Neuronal stem cell (in vitro differentiated cells): ENCODE data around the gene BLOC1S5.
"Not testable (repeated sequence)": the region's sequence is repeated elsewhere in the genome, so short reads cannot be mapped to it uniquely, and the experiment has no call there.

Source experiments
- DNase-seq: peaks from one replicate; pipeline ENCODE4 v3.0.0-alpha.2; 2013; ENCODE audit warnings: low spot score
- H2AFZ ChIP-seq: one replicate; pipeline ENCODE4 v1.6.1; 2013; ENCODE audit warnings: mild to moderate bottlenecking, low read length, inconsistent platforms
- H2AK5ac ChIP-seq: 2 replicates; pipeline ENCODE4 v1.6.1; 2013; ENCODE audit warnings: low read depth, mild to moderate bottlenecking, inconsistent platforms, low read length, moderate library complexity, mixed read lengths
- H2BK120ac ChIP-seq: 2 replicates; pipeline ENCODE4 v1.6.1; 2013; ENCODE audit warnings: low read depth, mild to moderate bottlenecking, inconsistent platforms, low read length, moderate library complexity, mixed read lengths
- H2BK12ac ChIP-seq: one replicate; pipeline ENCODE4 v1.6.1; 2013; ENCODE audit warnings: low read length, inconsistent platforms
- H2BK15ac ChIP-seq: 2 replicates; pipeline ENCODE4 v1.6.1; 2013; ENCODE audit warnings: mild to moderate bottlenecking, low read length, inconsistent platforms, mixed read lengths
- H2BK5ac ChIP-seq: one replicate; pipeline ENCODE4 v1.6.1; 2013; ENCODE audit warnings: inconsistent platforms, mild to moderate bottlenecking, low read length, moderate library complexity
- H3K14ac ChIP-seq: one replicate; pipeline ENCODE4 v1.6.1; 2013; ENCODE audit warnings: low read length, inconsistent platforms
- H3K18ac ChIP-seq: 2 replicates; pipeline ENCODE4 v1.6.1; 2013; ENCODE audit warnings: low read length, inconsistent platforms
- H3K23ac ChIP-seq: 2 replicates; pipeline ENCODE4 v1.6.1; 2013; ENCODE audit warnings: low read depth, mild to moderate bottlenecking, mixed read lengths, low read length, inconsistent platforms; ENCODE audit not compliant: poor library complexity
- H3K27ac ChIP-seq: replicated peaks from 3 replicates; pipeline ENCODE4 v1.5.1; 2013; ENCODE audit warnings: low read length, inconsistent platforms
- H3K27me3 ChIP-seq, 3 experiments: 2 replicates each; pipeline ENCODE4 v1.6.1; 2013; ENCODE audit warnings: low read length in 3 of 3, mild to moderate bottlenecking in 2 of 3, inconsistent platforms in 1 of 3, low read depth in 1 of 3, mixed read lengths in 1 of 3, moderate library complexity in 1 of 3; ENCODE audit not compliant: control insufficient read depth in 3 of 3, insufficient read depth in 3 of 3
- H3K36me3 ChIP-seq, 2 donors: replicated peaks in 1 of 2; 2 replicates each; pipeline ENCODE4 v1.6.1; 2013; ENCODE audit warnings: low read length in 2 of 2; ENCODE audit not compliant: control insufficient read depth in 2 of 2, insufficient read depth in 2 of 2
- H3K4ac ChIP-seq: 2 replicates; pipeline ENCODE4 v1.6.1; 2013; ENCODE audit warnings: inconsistent platforms, mild to moderate bottlenecking, low read length, moderate library complexity
- H3K4me1 ChIP-seq, 2 donors: 1 replicate in 1 of 2; 2 replicates in 1 of 2; pipeline ENCODE4 v1.6.1; 2013; ENCODE audit warnings: low read length in 2 of 2, low read depth in 1 of 2; ENCODE audit not compliant: control insufficient read depth in 2 of 2, insufficient read depth in 1 of 2
- H3K4me2 ChIP-seq: one replicate; pipeline ENCODE4 v1.6.1; 2013; ENCODE audit warnings: mild to moderate bottlenecking, low read length, inconsistent platforms; ENCODE audit not compliant: insufficient read depth, poor library complexity, severe bottlenecking
- H3K4me3 ChIP-seq, 2 donors: 2 replicates each; pipeline ENCODE4 v1.5.1; 2013; ENCODE audit warnings: low read length in 2 of 2, mild to moderate bottlenecking in 2 of 2, inconsistent platforms in 1 of 2, moderate library complexity in 1 of 2
- H3K79me1 ChIP-seq: one replicate; pipeline ENCODE4 v1.6.1; 2013; ENCODE audit warnings: low read depth, mild to moderate bottlenecking, inconsistent platforms, low read length, moderate library complexity
- H3K9ac ChIP-seq: one replicate; pipeline ENCODE4 v1.6.1; 2013; ENCODE audit warnings: mild to moderate bottlenecking, low read depth, low read length, inconsistent platforms; ENCODE audit not compliant: poor library complexity
- H3K9me3 ChIP-seq, 2 donors: replicated peaks in 1 of 2; 2 replicates each; pipeline versions ENCODE3 to v1.6.1; 2013; ENCODE audit warnings: low read length in 2 of 2, mild to moderate bottlenecking in 2 of 2, inconsistent platforms in 1 of 2, low read depth in 1 of 2, mixed read lengths in 1 of 2, moderate library complexity in 1 of 2; ENCODE audit not compliant: control insufficient read depth in 2 of 2, insufficient read depth in 1 of 2
- H4K8ac ChIP-seq: one replicate; pipeline ENCODE4 v1.6.1; 2013; ENCODE audit warnings: low read depth, mild to moderate bottlenecking, inconsistent platforms, low read length, moderate library complexity
- H4K91ac ChIP-seq: one replicate; pipeline ENCODE4 v1.6.1; 2013; ENCODE audit warnings: low read length, low read depth, mild to moderate bottlenecking, inconsistent platforms; ENCODE audit not compliant: poor library complexity
- WGBS, 2 donors: extraction: QIAGEN DNeasy Blood & Tissue Kit; methylation state at CpG; one replicate each; pipeline ENCODE4 v1.1.7; 2013; ENCODE audit warnings: missing lambda C conversion rate in 2 of 2, mixed read lengths in 1 of 2; ENCODE audit not compliant: insufficient read length in 2 of 2, insufficient replicate concordance in 1 of 2; ENCODE audit errors: extremely low coverage in 2 of 2; 5-methylcytosine and 5-hydroxymethylcytosine counted together

BLOC1S5 gene

GRCh38 chr6:8041913-8042583 is 22.1 kb downstream of the BLOC1S5 start:
- H3K9me3 ChIP-seq = peaks cover 3 to 21% of the 10 kb centered on the region in 2 donors
- no peak overlapping the region for H3K4ac ChIP-seq
- no peaks in the 10 kb centered on the region for H3K79me1 ChIP-seq
- no peak overlapping the region for H2BK15ac ChIP-seq
- H3K27ac ChIP-seq = no peak overlapping the region
- H2AK5ac ChIP-seq = no peak overlapping the region
- H3K14ac ChIP-seq = no peak overlapping the region
- H4K8ac ChIP-seq = no peak overlapping the region
- H3K23ac ChIP-seq = no peak overlapping the region
- H3K9ac ChIP-seq = no peak overlapping the region
- H2BK12ac ChIP-seq = no peak overlapping the region
- DNase-seq = no peak
- no peak overlapping the region for H4K91ac ChIP-seq
- no CpG with 5 or more reads among the region's 9 CpGs for WGBS, 2 donors
- H3K18ac ChIP-seq = no peak overlapping the region
- H3K4me1 ChIP-seq = no peaks in the 10 kb centered on the region
- H2AFZ ChIP-seq = no peak overlapping the region
- no peak overlapping the region for H2BK5ac ChIP-seq
- no peak overlapping the region for H3K4me3 ChIP-seq
- H3K4me2 ChIP-seq = no peak overlapping the region
- no peak overlapping the region for H2BK120ac ChIP-seq
- H3K36me3 ChIP-seq = peaks cover 3 to 28% of the 10 kb centered on the region in 2 donors
- H3K27me3 ChIP-seq = no peaks in the 10 kb centered on the region

GRCh38 chr6:8034107-8034506 is 30.1 kb downstream of the BLOC1S5 start:
- WGBS, 2 donors = no CpG with 5 or more reads among the region's 3 CpGs
- not testable (repeated sequence) for DNase-seq, H2AFZ ChIP-seq

GRCh38 chr6:8030920-8031319 is 33.3 kb downstream of the BLOC1S5 start:
- H3K9me3 ChIP-seq = peaks cover 0 to 6% of the 10 kb centered on the region in 2 donors
- H3K4ac ChIP-seq = no peak overlapping the region
- WGBS, 2 donors = no CpG with 5 or more reads among the region's 5 CpGs

More at GRCh38 chr6:8034107-8034506, 30.1 kb downstream of the BLOC1S5 start:
- not testable (repeated sequence) for H2BK15ac ChIP-seq, H3K79me1 ChIP-seq, H4K91ac ChIP-seq, H2BK5ac ChIP-seq, H3K4me1 ChIP-seq, H3K4me2 ChIP-seq, H3K4ac ChIP-seq, H4K8ac ChIP-seq, H3K27ac ChIP-seq, H3K23ac ChIP-seq, H2AK5ac ChIP-seq, H2BK120ac ChIP-seq, H3K4me3 ChIP-seq, H2BK12ac ChIP-seq, H3K14ac ChIP-seq, H3K18ac ChIP-seq, H3K27me3 ChIP-seq, H3K9ac ChIP-seq
- Histone ChIP-seq H3K36me3 (peaks cover 0 to 10% of the 10 kb centered on the region in 2 donors), H3K9me3 (peaks cover 0 to 24% of the 10 kb centered on the region in 2 donors)

GRCh38 chr6:8029243-8029870 is 34.8 kb downstream of the BLOC1S5 start:
- WGBS, 2 donors = no CpG with 5 or more reads among the region's 6 CpGs
- Histone ChIP-seq H3K9me3 (no peaks in the 10 kb centered on the region), H3K23ac (no peak overlapping the region), H3K9ac (no peak overlapping the region), H2BK15ac (no peak overlapping the region), H3K4me2 (no peak overlapping the region), H3K14ac (no peak overlapping the region), H2BK120ac (no peak overlapping the region), H2BK5ac (no peak overlapping the region), H3K79me1 (peaks cover 2% of the 10 kb centered on the region), H2AFZ (no peak overlapping the region), H3K36me3 (peaks cover 0 to 8% of the 10 kb centered on the region in 2 donors), H4K91ac (no peak overlapping the region), H3K18ac (peak overlapping the region; percentile 59), H4K8ac (no peak overlapping the region), H3K4me1 (peaks cover 2 to 7% of the 10 kb centered on the region in 2 donors), H3K4ac (no peak overlapping the region), H3K27ac (peak overlapping the region; percentile 12), H3K4me3 (no peak overlapping the region), H2AK5ac (peak overlapping the region; percentile 15), H3K27me3 (no peaks in the 10 kb centered on the region), H2BK12ac (no peak overlapping the region)
- DNase-seq = no peak

More at GRCh38 chr6:8030920-8031319, 33.3 kb downstream of the BLOC1S5 start:
- Histone ChIP-seq H3K27ac (no peak overlapping the region), H3K4me2 (no peak overlapping the region), H2BK5ac (no peak overlapping the region), H3K4me3 (no peak overlapping the region), H3K27me3 (no peaks in the 10 kb centered on the region), H3K79me1 (peaks cover 2% of the 10 kb centered on the region), H2BK120ac (no peak overlapping the region), H2BK15ac (no peak overlapping the region), H4K91ac (no peak overlapping the region), H4K8ac (no peak overlapping the region), H3K14ac (no peak overlapping the region), H3K36me3 (peaks cover 0 to 10% of the 10 kb centered on the region in 2 donors), H3K18ac (no peak overlapping the region), H3K4me1 (peaks cover 2 to 7% of the 10 kb centered on the region in 2 donors), H3K9ac (no peak overlapping the region), H2BK12ac (no peak overlapping the region), H3K23ac (no peak overlapping the region), H2AFZ (no peak overlapping the region), H2AK5ac (no peak overlapping the region)
- no peak for DNase-seq
